Stimulated activated CD8-positive, alpha-beta memory T cell treated with anti-CD3 and anti-CD28 coated beads, Interleukin-7, amount 100 ng/mL, for 24 hours (primary cell): Measurements from ENCODE around the gene RNASE7.
"Not testable (repeated sequence)": the region's sequence is repeated elsewhere in the genome, so short reads cannot be mapped to it uniquely, and the experiment has no call there.

ENCODE experiments used
- DNase-seq: peaks from one replicate; pipeline ENCODE4 v3.0.0-alpha.2; 2020; ENCODE audit warnings: low read depth

RNASE7 gene, protein sequence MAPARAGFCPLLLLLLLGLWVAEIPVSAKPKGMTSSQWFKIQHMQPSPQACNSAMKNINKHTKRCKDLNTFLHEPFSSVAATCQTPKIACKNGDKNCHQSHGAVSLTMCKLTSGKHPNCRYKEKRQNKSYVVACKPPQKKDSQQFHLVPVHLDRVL

GRCh38 chr14:21041676-21042433 lies at the start of gene RNASE7:
RNASE7 (plus strand) TSS chr14:21042362; CDS start chr14:21042993, 631 bp downstream.
- no peak for DNase-seq

DNA sequence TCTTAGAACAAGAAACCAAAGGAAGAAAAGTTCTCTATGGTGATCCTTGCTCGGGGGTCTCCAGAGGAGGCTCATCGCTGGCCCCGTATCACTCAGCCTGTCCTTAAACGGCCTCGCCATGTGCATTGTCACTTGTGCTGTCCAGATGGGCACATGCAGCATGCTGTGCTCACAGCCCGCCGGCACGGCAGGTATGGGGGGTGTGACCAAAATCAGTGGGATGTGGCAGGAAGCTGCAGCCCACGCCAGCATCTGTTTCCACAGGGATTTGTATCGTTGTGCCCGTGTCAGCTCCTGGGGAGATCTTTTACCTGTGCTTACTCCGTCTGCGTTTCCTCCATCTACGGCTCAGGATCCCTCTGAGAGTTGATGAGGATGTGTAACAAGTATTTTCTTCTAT lies 45.6 kb upstream of the RNASE7 start:
- DNase-seq = no peak

DNA sequence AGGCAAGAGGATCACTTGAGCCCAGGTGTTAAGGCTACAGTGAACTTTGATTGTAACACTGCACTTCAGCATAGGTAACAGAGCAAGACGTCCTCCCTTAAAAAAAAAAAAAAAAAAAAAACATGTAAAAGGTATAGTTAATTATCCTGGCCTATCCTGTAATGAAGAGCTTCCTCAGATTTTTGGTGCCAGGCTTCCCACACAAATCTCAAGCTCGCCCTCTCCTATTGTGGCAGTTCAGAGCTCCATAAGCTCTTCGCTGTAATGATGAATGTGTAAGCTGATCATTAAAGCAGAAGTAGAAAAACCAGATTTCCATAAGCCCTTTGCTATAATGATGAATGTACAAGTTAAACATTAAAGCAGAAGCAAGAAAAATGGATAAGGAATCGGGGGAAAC lies 45.0 kb upstream of the RNASE7 start:
- DNase-seq = no peak

- no peak for DNase-seq
Measured at GRCh38 chr14:20997564-20997963, 44.6 kb upstream of the RNASE7 start.

DNA sequence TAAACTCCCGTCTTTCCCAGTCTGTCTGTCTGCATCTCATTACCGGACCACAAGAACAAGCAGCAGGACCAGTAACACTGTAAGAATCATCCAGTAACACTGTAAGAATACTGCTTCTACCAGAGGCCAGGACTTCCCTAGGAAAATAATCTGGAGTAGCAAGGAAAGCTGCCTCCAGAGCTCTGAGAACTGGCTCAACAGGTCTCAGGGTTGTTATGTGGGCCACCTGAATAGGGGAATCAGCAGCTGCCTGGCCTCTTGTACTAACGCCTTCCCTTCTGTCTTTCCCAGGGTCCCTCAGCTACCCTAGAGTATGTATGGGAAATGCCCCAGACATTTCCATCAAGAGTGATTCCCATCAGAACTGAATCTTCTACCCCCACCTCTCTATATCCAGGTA lies 44.0 kb upstream of the RNASE7 start:
- DNase-seq = no peak

- DNase-seq = no peak
Measured at GRCh38 chr14:20998674-20999366, 43.3 kb upstream of the RNASE7 start, which contains the start of gene SLC39A2. SLC39A2 (plus strand) TSS chr14:20999293; CDS start chr14:20999447, 154 bp downstream.

GRCh38 chr14:20999591-20999990 lies 42.6 kb upstream of the RNASE7 start:
- DNase-seq = no peak

DNA sequence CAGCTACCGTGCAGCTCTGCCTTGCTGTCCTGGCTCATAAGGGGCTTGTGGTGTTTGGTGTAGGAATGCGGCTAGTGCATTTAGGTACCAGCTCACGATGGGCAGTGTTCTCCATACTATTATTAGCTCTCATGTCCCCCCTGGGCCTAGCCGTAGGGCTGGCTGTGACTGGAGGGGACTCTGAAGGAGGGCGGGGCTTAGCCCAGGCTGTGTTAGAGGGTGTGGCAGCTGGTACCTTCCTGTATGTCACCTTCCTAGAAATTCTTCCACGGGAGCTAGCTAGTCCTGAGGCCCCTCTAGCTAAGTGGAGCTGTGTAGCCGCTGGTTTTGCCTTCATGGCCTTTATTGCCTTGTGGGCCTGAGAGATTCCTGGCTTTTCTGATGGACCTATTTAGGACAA lies 40.9 kb upstream of the RNASE7 start:
- DNase-seq = no peak

- DNase-seq = no peak
Measured at GRCh38 chr14:21003788-21004346, 38.3 kb upstream of the RNASE7 start.

- DNase-seq = not testable (repeated sequence)
Measured at GRCh38 chr14:21009721-21010120, 32.4 kb upstream of the RNASE7 start.

DNA sequence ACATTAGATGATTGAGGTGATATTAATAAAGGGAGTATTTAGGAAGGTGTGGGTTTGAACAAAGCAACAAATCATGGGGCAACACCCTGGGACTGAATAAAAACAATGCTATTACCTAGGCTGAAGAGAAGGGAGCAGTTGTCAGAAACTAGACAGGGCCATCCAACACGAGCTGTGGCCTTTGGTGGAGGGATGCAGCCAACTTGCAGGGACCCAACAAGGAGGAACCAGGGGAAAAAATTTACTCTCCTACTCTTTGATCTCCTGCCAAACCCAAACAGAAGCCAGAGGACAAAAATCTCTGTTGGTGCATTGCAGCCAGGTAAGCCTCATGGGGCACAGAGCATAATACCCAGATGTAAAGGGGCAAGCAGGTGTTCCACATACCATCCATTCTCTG lies 31.0 kb upstream of the RNASE7 start:
- no peak for DNase-seq

DNA sequence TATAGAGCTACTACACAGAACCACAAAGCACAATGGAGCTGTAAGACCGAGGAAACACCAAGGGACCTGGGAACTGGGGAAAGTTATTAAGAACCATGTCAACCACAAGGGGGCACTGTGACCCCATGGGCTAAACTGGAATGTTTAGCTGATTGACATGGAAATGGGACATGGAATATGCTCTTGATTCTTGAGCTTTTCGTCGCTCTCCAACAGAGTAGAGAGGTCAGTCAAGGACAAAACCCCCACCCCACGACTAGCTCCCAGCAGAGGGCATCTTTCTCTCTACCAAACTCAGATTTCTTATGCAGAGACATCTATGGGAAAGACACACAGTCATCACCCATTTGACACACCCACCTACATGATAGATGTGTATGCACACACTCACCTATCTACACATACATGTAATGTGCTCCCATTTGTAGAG lies 27.4 kb upstream of the RNASE7 start:
- peak; percentile 63 for DNase-seq

DNA sequence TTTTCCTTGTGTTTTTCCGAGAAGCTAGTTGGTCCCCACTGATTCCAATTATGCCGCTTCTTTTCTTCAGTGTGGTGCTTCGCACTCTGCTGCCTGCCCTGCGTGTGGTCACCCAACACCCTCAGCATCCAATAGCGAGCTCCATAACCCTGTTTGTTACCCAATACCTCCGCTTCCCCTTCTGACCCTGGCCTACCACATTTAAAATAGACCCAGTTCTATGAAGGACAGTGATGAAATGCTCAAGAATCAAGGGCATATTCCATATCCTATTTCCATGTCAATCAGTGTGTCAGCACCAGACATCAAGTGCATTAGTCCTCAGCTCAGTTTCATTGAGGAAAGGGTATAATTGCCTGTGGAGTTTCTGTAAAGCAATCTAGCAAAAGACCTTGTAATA lies 26.9 kb upstream of the RNASE7 start:
- DNase-seq = no peak

DNA sequence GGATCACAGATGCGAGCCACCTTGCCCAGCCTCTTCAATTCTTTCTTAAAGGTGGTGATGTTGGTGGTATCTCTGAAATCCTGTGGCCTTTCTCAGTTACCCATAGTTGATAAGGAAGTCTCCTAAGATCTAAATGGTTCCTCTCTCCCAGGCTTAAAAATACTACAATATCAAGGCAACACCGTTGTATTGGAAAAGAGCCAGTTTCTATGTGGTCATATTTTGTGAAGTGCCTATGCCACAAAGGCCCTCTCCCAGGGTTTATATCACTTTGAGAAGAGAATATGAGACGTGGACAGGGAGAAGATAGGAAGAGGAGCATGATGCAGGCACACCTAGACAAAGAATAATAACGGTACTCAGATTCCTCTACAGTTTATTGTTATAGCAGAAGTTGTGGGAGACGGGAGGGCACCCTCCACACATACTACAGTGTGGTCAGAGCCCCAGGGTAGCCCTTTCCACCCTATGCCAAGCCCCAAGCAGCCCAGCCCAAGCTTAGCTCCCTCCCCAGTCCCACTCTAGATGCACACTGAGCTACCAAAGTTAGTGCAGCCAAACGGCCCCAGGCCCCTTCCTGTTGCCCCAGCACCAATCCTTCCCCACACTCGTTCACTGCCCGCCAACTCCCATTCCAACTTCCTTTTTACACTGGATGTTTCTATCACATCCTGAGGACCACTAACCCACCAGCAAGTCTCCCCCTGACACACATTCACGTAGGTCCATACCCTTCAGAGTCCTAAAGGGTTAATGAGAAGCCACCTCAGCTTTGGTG lies 25.6 kb upstream of the RNASE7 start:
- no peak for DNase-seq

- no peak for DNase-seq
Measured at GRCh38 chr14:21017528-21018245, 24.5 kb upstream of the RNASE7 start.

DNA sequence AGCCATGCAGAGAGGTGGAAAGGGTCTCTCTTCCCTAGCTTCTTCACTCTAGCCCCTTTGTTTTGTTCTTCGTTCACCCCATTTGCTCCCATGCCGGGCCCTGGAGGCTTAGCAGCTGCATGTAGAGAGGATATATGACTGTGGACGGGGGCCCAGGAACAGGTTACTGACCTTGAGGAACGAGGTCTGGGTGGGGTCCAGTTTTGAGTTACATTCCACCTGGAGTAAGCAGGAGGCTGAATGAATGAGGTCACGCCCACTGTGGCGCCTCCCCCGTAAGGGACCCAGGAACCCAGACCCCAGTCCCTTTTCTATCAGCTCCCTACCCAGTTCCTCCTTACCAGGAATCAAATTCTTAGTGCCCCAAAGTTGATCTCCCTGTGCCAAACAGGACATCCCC lies 23.9 kb upstream of the RNASE7 start:
- no peak for DNase-seq

DNA sequence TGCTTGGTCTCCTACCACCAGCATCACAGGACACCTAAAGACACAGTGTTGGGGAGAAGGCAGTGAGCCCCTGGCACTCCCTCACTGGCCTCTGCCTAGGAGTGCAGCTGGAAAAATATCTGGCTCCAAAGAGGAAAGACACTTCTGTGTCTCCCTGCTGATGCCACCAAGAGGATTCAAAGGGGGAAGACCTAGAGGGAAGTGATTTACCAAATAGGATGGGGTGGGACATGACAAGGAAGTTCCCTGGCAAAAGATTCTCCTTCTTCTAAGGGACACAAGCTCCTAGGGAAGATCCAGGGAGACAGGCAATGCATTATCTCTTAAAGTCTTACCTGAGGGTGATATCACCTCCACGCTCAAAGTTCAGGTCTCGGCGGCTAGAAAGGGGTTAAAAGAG lies 23.4 kb upstream of the RNASE7 start:
- DNase-seq = no peak

DNA sequence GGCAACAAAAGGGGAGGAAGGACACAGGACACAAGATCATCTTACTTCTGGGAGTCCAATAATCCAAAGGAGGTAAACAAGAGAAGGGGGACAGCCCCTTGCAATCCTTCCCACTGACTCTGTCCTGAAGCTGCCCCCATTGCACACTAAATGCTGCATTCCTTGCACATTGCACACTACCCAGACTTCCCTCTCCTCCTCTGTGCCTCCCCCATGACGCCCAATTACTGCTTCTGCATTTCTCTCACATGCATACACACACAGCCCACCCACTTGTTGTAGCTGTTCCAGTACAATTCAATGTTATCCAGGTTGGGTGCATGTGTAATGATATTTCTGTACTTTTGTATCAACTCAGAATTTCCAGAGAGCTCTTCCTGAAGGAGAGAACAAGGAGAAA lies 22.8 kb upstream of the RNASE7 start:
- no peak for DNase-seq

DNA sequence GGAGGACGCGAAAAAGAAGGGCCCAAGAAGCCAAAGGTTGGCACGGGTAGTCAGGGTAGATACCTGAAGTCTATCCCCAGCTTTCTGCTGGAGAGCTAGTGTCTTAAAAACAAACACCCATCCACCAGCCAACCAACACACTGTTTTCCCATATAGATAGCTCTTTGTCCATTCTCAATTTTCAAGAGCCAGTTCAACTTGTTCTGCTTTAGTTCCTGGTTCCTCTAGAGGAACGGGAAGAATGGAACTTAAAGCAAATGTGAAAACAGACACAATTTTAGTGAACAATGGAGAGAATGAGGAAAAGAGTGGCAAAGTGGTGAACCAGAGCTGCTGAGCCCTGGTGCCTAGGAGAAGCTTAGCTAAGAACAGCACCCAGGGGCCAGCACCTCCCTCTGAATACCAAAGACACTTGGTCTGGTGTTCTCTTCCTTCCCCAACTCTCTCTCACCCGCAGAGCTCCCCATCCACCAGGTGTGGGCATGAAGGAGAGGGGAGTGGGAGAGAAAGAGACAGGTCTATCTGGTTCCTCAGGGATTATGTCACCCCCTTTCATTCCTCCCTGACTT lies 21.1 kb upstream of the RNASE7 start:
- no peak for DNase-seq

- no peak for DNase-seq
Measured at GRCh38 chr14:21022686-21023085, 19.5 kb upstream of the RNASE7 start.

DNA sequence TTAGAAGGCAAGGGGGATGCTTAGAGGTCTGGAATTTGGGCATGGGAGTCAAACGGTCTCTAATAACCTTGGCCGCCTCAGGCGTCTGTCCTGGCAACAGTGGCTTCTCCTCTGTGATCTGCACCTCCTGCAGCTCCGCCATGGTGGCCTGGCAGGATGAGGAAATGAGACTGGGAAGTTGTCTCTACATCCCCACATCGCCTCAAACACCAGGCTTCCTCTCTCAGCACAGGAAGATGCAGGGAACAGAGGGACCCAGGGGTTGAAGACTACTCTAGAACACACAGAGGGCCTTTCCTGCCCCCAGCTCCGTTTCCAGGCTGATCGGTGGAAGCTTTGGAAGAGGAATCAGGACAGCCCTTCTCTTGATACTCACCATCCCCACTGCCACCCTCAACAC lies 19.0 kb upstream of the RNASE7 start:
- DNase-seq = no peak
